NCI-H345 (cell line): ENCODE results near the gene ALDH16A1.
A peak's percentile ranks its signal among the peaks of the same experiment; 100 is the strongest.

Source experiments
- DNase-seq: peaks from one replicate; lab custom pipeline; 2025; lab: John Stamatoyannopoulos, UW

ALDH16A1 gene

DNA sequence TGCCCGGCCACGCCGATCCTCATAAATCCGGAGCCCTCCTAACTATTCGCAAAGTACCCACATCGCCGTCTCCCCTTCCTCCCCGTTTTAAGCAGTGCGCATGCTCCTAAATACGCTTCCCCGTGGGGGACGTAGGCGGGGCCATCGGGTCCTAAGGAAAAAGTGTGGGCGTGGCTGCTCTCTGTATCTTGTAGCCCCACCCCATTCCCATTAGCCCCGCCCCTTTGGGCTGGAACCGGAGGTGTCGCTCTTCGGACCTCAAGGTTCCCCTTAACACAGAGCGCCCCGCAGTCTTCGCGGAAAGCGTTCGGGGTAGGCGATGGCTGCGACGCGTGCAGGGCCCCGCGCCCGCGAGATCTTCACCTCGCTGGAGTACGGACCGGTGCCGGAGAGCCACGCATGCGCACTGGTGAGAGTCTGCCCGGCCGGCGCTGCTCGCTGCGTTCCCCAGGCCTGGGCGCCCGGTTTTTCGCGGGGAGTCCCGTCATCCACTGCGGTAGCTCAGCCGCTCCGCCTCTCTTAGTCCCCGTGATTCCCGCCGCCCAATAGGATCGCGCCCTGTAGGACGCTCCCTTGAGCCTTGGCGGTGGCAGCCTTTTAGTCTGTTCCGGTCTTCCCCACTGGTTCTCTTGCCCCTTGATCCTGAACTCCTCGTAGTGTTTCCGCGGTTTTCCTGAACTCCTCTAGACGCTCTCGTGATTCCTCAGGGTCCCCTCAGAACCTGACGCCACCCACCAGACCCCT lies at the start of gene ALDH16A1:
ALDH16A1 (plus strand) TSS at position 213 of the 744 bp plus-strand sequence; CDS start at position 320, 107 bp downstream.
- DNase-seq: peak; percentile 97

DNA sequence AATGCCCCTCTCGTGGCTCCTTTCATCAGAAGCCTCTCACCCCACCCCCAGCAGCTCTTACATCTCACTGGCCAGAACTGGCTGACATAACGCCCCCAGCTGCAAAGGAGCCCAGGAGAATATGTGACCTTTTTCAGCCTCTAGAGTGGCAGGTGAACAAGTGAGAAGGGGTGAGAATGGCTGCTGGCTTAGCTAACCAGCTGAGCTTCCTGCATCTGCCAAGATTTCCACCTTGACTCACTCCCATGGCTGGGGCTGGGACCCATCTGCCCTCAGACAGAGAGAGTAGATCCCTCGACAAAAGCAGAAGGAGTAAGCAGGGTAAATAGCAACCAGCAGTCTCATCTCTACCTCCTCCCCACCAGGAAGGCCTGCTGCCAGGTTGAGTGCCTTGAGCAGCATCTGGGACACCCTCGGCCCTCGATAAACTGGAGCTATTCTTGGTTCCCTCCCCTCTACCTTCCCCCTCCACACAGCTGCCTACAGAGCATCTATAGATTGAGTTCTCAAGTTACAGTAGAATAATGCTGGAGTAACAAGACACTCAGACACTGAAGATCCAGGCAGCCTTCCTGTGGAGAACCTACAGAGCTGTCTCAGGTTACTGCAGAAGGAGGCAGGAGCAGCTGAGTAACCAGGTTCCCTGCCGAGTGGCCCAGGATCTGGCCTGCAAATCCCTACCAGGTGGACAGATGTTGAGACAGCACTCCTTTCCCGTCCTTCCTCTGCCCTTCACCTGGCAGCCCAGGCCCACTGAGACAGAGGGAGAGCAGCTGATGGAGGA lies 49.4 kb upstream of the ALDH16A1 start:
- DNase-seq: peak; percentile 82

DNA sequence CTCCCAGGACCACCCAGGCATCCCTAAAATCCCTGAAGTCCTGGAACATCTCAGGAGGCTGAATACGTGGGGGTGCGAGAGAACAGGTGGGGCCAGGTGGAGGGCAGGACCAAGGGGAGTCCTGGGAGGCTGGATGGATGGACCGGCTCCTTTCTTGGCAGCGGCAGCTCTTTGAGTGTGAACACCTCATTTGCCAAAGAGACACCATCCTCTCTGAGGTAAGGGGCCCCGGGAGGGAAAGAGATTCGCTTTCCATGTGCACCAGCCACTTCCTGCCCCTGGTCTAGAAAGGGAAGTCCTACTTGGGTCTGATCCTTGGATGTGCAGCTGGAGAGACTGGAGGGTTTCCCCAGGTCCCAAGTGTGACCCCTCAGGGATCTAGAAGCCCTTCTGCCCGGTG lies 45.9 kb upstream of the ALDH16A1 start:
- no peak for DNase-seq

DNA sequence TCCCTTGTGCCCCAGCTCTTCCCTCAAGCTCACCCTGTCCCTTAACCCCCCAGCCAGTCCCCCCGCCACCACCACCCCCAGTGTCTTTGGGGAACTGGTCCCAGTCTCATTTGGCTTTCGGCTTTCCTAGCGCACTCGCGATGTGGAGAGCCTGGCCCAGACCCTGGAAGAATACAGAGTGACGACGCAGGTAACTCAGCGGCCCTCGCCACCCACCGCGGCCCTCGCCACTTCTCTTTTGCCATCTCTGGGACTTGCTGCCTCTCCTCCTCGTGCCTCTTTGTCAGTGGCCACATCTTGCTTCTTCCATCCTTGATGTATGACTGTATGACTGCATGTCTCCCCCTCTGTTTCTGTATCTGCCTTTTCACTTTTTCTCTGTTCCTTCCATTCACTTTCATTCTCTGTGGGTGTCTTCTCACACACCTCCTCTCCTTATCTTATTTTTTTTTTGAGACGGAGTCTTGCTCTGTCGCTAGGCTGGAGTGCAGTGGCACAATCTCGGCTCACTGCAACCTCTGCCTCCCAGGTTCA lies 45.5 kb upstream of the ALDH16A1 start:
- DNase-seq: no peak

DNA sequence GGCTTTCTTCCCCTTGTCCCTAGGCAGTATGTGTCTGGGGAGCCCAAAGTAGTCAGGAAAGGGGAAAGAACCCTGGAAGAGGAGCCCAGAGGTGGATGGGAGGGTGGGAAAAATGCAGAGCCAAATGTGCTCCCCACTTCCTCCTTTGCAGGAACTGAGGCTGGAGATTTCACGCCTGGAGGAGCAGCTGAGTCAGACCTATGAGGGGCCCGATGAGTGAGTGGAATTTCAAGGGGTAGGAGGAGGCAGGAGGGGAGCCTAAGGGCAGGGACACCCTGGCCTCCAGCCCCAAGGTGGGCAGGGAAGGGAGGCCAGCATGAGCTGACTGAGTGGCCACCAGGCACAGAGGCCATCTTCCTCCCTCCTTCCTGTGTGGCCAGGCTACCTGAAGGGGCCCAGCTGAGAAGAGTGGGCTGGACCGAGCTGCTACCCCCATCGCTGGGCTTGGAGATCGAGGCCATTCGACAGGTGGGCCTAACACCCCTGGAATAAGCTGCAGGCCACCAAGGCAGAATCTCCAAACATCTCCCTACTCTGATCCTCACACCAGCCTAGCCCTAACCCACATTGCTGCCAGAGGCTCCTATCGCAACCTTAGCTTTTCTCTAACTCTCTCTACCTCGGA lies 44.1 kb upstream of the ALDH16A1 start:
- DNase-seq: no peak

DNA sequence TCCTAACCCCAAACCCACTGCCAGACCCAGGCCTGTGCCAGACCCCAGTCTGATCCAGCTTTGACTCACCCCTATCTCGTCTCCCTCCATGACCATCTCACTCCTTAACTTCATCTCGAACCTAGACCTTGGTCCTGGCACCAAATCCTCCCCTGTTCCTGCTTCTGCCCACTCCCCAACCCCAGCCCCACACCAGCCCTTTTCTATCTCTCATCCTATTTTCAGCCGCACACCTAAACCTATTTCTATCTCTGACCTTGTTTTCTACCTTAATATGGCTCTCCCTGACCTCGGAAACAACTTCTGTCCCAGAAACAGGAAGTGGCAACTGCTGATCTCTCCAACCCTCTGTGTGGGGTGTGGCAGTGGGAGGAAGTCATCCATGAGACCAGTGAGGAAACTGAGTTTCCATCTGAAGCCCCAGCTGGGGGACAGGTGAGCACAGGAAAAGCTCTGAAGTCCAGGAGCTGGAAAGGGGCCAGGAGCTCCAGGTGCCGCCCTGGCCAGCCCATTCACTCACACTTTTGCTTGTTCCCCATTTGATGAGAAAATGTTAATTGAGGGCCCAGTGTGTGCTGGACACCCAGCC lies 43.5 kb upstream of the ALDH16A1 start:
- no peak for DNase-seq

DNA sequence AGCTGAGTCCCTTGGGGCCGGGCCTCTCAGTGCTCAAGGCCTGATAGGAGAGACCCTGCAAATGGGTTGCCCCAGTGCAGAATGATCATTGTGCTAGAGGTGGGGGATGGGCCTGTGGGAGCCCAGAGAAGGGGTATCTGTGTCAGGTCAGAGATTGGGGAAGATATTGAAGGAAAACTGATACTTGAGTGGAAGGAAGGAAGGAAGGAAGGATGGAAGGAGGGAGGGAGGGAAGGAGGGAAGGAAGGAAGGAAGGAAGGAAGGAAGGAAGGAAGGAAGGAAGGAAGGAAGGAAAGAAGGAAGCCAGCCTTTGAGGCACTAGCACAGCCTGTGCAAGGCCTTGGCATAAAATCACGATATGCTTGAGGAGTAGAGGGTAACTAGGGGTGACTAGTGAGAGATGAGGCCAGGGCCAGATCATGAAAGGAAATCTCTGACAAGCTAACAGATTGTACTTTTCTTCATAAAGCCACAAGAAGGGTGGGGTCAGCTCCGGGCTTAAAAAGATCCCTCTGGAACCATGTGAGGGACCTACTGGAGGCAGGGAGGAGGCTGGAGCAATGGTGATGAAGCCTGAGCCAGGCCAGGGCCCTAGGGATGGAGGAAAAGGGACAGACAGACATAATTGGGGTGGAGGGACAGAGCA lies 41.2 kb upstream of the ALDH16A1 start:
- no peak for DNase-seq

DNA sequence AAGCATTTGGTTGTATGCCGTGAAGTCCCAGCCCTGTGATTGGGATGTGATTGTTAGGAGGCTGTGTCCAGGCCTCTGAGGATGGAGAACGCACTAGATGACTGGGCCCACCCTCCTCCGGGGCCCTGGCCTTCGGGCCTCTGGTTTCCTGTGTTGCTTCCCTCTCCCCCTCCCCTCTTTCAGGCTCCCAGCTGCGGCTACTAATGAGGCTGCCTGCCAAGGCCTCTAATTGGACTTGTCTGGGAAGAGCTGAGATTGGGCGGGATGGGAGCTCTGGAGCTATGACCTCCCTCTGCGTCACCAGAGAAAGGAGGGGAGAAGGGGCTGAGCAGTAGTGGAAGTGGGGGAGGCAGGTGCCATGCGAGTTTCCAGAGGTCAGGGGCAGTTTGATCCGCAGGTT lies 39.7 kb upstream of the ALDH16A1 start:
- DNase-seq: no peak

DNA sequence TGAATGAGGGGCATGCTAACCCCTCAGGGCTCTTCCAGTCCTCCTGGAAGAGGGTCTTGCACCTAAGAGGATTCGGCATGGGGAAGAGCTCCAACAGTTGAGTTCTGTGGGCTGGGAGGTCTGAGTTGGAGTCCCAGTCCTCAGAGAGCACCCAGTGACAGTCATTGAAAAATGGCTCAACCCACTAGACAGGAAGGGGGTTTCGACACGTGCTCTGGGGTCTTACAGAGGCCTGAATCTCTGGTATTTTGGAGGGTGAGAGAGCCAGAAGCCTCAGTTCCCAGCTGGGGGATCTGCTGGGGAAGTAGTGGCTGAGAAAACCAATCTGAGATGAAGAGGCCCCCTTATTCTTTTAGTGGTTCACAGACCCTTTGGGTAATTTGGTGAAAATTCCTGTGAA lies 38.8 kb upstream of the ALDH16A1 start:
- DNase-seq: no peak

DNA sequence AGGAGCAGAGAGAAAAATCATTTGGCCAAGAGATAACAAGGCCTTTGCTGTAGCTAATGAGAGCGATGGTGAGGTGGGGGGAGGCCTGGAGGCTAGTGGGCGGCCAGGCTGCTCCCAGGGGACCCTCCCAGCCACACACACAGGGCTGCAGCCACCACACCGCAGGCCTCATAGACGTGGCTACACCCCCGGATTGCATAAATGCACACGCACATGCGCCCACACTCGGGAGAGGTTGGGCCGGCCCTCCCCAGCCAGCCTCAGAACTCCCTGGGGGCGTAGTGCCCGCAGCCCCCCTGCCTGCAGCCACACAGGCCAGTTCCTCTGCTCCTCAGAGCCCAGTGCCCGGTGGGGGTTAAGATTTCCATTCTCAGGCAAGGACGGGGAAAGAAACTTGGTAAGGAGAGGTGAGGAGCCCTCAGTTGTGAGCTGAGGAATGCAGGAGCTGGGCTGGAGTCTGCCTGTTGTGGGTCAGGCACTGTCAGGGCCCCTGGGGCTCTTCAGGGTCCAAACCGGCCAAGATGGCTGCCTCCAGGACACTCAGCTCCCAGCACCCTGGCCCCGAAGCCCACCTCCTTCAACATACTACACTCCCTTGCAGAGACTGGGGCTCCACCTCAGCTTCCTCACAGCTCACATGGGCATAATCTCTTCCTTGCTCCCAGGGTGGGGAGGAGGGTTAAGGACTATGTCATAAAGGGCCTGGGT lies 37.8 kb upstream of the ALDH16A1 start:
- DNase-seq: no peak

DNA sequence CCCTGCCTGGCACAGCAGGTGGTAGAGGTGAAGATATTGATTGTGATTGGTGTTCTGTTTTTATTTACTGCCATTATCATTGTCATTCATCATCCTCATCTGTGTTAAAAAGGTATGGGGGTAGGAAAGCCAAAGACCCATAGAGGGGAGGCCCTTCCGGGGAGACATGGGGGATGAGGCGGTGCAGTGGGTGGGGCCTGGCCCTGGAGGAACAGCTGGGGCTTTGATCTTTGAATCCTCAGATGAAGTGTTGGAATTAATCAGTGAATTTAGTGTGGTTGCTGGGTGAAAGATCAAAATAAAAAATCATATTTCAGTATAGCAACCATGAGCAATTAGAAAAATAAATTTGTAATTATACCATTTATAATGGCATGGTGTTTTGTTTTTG lies 37.2 kb upstream of the ALDH16A1 start:
- DNase-seq: no peak

DNA sequence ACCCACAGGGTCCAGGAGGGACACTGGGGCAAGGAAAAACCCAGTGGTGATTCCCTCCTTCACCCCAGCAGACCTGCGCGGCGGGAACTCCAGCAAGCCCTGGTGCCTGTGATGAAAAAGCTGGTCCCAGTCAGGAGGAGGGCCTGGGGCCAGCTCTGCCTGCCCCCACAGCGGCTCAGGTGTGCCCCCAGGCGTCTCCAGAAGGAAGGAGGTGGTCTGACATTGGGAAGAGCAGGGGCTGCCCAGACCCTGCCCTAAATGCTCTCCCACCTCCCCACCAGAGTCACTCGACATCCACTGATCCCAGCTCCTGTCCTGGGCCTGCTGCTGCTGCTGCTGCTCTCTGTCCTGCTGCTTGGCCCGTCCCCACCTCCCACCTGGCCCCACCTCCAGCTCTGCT lies 35.9 kb upstream of the ALDH16A1 start:
- DNase-seq: no peak

DNA sequence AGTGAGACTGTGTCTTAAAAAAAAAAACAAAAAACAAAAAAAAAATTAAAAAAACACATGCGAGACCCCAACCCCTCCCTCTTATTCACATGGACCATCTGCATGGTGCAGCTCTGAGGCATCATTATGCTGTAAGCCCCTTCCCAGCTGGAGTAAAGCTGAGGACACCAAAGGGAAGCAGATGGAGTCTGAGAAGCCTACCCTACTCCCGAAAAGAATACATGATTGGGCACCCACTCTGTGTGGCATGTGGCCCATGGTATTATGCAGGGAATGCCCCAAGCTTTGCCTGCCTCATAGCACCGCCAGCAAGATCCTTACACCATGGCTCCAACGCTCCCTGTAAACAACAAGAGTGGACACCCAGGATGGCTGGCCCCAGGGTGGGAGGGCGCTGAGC lies 34.5 kb upstream of the ALDH16A1 start:
- DNase-seq: no peak

DNA sequence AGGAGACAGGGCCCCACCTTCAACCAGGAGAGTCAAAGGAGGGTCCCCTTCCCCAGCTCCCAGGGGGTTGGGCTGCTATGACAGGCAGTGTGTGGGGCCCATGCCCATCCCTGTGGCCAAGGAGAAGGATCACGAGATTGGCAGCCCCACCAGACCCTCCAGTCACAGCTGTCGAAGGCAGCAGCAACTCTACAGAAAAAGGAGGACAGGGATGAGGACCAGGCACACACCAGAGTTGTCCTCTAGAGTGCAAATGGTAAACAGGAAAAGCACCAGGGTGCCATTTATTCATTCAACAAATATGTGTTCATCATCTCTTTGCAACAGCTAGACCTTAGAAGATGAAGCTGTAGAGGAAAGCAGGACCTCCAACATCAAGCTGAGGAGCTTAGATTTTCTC lies 33.9 kb upstream of the ALDH16A1 start:
- DNase-seq: no peak

DNA sequence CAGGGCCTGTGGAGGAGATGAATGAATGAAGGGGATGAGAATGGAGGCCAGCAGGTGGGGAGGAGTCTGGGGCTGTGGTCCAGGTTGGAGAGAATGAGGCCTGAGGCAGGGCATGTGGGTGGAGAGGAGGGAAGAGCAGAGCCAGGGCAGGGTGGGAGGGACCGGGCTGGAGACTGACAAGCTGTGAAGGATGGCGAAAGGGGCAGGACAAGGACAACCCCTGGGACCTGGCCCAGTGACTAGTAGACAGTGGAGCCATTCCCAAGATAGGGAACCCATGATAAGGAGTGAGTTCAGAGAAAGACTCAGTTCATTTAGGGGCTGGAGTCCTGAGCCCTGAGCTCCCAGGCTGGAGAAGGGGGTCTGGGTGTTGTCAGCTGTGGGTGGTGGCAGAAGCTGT lies 32.8 kb upstream of the ALDH16A1 start:
- no peak for DNase-seq

DNA sequence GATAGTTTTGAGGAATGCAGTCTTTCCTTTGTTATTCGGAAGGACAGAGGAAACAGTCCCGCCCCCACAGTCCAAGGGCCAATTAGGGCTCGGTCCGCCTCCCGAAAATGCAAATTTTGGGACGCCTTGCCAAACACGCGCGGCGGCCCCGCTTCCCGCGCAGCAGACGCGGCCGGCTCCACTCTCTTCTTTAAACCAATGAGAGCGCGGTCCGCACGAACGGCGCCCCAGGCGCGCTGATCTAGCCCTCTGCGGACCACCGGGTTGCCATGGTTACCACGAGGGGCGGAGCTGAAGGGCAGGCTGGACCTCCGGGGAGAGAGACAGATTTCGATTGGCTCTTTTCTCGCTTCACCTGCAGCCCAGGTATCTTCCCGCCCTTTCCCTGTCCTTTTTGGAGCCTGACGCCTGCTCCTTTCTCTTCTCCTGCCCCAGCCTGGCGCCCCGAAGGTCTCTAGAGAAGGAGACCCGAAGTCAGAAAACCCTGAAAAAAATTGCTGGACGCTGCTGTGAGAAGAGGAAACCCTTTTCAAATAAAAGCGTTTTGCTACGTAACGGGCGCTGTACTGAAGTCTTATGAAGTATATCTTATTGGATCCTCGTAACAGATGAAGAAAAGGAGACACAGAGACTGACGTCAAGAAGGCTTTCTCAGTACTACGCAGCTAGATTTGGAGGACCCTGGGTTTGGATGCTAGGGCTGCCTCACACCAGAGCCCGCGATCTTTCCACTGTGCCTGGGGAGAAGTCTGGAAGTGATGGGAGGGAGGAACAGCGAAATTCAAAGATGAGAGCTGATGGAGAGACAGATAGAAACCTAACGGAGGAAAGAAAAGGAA lies 31.8 kb upstream of the ALDH16A1 start:
- DNase-seq: peak; percentile 85

DNA sequence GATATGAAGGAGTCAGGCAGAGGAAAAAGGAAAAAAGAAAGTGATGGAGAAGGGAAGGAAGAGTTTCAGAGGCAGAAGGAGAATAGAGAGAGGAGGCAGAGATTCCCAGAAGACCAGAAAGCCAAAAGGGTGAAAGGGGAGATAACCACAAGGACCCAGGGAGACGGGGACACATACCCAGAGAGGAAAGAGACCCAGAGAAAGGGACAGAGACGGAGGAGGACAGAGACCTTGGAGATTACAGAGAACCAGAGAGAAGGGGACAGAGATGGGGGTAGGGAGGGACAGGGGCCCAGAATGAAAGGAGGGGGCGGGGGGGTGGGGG lies 31.2 kb upstream of the ALDH16A1 start:
- DNase-seq: no peak

DNA sequence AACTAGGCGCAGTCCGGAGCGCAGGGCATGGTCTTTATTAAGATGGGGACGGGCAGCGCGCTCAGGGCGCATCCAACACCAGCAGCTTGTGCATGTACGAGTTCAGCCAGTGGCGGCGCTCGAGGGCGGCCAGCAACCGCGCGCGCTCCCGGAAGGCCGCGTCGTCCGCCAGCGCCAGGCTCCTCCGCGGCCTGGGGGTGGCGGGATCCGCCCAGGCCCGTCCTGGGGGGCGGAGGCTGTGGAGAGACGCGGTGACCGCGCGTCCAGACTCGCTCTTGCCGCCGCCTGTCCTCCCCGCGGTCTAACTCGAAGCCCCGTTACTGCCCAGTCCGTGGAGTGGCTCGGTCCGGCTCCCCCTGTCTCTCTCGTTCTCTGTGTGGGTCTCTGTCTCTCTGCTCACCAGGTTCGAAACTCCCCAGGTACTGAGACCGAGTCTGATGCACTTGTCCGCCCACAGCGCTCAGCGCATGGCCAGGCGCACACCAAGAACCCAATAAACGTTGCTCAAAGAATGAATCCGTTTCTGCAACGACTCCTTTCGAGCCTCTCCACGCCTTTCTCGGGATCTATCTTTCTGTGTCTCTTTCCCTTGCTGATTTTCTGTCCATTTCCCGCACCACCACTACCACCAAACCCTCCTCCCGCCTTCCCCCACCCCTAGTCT lies 30.5 kb upstream of the ALDH16A1 start:
- peak; percentile 59 for DNase-seq

DNA sequence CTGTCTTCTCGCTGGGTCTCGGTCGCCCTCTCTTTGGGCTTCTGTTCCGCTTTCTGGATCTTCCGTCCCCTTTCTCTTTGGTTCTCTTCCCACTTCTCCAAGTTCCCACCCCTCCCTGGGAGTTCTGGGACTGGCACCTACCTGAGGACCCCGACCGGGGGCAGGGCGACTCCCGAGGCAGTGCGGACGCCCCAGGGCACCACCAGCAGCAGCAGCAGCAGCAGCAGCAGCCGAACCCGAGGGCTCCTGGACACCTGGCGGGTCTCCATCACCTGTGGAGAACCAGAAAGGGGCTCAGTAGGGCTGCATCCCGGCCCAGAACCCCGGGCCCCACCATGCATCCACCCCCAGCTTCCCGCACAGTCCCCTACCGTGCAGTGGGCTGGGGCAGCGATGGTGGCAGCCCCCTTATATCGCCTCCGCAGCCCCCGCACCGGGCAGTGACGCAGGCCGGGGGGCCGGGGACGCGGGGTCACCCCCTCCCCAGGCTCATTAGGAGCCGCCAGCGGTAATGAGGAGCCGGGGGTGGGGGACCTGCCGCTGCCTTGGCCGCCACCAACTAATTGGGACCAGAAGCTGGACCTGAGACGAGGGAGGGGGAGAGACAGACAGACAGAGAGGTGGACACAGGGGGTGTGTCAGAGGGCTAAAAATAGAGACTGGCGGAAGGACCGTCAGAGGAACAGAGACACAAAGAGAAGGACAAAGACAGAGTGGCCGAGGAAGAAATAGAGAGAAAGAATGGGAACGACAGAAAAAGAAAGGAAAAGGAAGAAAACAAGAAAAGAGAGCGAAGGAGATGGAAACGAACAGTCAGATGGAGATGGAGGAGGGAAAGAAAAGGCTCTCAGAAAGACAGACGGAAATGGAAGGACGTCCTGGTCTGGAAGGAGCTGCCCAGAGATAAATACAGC lies 29.7 kb upstream of the ALDH16A1 start, which contains the start of gene PTH2:
PTH2 (minus strand) TSS at position 371 of the 914 bp plus-strand sequence; CDS start at position 269, 102 bp downstream.
- no peak for DNase-seq
